Activated naive CD8-positive, alpha-beta T cell treated with anti-CD3 and anti-CD28 coated beads, Interleukin-2, amount 50 U/mL, for 24 hours (primary cell): ENCODE data around the gene LRRIQ4.

Experiments used
- ATAC-seq: fragments of 150-1000 bp; cut with Tn5 transposase; one replicate; pipeline ENCODE4 v1.10.0; 2021
- DNase-seq: peaks from one replicate; pipeline ENCODE4 v3.0.0; 2021
- H3K27ac Mint-ChIP-seq: one replicate; pipeline ENCODE4 v1.8.0; 2021; ENCODE audit warnings: mild to moderate bottlenecking, mixed read lengths
- H3K27me3 Mint-ChIP-seq: one replicate; pipeline ENCODE4 v1.8.0; 2021; ENCODE audit warnings: mixed read lengths
- H3K36me3 Mint-ChIP-seq: one replicate; pipeline ENCODE4 v1.8.0; 2021; ENCODE audit warnings: low read depth, mixed read lengths
- H3K4me1 Mint-ChIP-seq: one replicate; pipeline ENCODE4 v1.8.0; 2021; ENCODE audit warnings: mixed read lengths
- H3K4me3 Mint-ChIP-seq: one replicate; pipeline ENCODE4 v1.8.0; 2021; ENCODE audit warnings: mild to moderate bottlenecking, moderate library complexity, mixed read lengths
- H3K9me3 Mint-ChIP-seq: one replicate; pipeline ENCODE4 v1.8.0; 2021; ENCODE audit warnings: mixed read lengths

Gene LRRIQ4

GRCh38 chr3:169861871-169862270 lies 49.2 kb downstream of the LRRIQ4 start:
- no peaks in the 10 kb centered on the region for H3K36me3 Mint-ChIP-seq
- H3K27me3 Mint-ChIP-seq: peaks cover 4% of the 10 kb centered on the region
- no peak for DNase-seq
- no peak overlapping the region for H3K27ac Mint-ChIP-seq
- no peak overlapping the region for H3K4me3 Mint-ChIP-seq
- H3K4me1 Mint-ChIP-seq: peaks cover 31% of the 10 kb centered on the region
- H3K9me3 Mint-ChIP-seq: no peaks in the 10 kb centered on the region
- no peak for ATAC-seq

- Mint-ChIP-seq H3K27ac (no peak overlapping the region), H3K36me3 (no peaks in the 10 kb centered on the region), H3K27me3 (peaks cover 4% of the 10 kb centered on the region), H3K9me3 (no peaks in the 10 kb centered on the region), H3K4me3 (no peak overlapping the region), H3K4me1 (peaks cover 31% of the 10 kb centered on the region)
- peak; percentile 65 for ATAC-seq
- DNase-seq: peak; percentile 66
Measured at GRCh38 chr3:169863458-169863899, 50.8 kb downstream of the LRRIQ4 start.

GRCh38 chr3:169864270-169864669 lies 51.6 kb downstream of the LRRIQ4 start:
- Mint-ChIP-seq H3K4me1 (peaks cover 31% of the 10 kb centered on the region), H3K9me3 (no peaks in the 10 kb centered on the region), H3K36me3 (no peaks in the 10 kb centered on the region), H3K27me3 (peaks cover 4% of the 10 kb centered on the region), H3K4me3 (no peak overlapping the region), H3K27ac (no peak overlapping the region)
- DNase-seq (no peak), ATAC-seq (no peak)

- ATAC-seq: peak; percentile 91
- H3K4me3 Mint-ChIP-seq: no peak overlapping the region
Measured at GRCh38 chr3:169865176-169865767, 52.6 kb downstream of the LRRIQ4 start.

GRCh38 chr3:169867584-169868210 lies 55.0 kb downstream of the LRRIQ4 start:
- H3K9me3 Mint-ChIP-seq: no peaks in the 10 kb centered on the region

More at GRCh38 chr3:169865176-169865767, 52.6 kb downstream of the LRRIQ4 start:
- Mint-ChIP-seq H3K9me3 (no peaks in the 10 kb centered on the region), H3K27me3 (peaks cover 4% of the 10 kb centered on the region), H3K36me3 (no peaks in the 10 kb centered on the region), H3K27ac (no peak overlapping the region), H3K4me1 (peaks cover 33% of the 10 kb centered on the region)
- DNase-seq: peak; percentile 16

GRCh38 chr3:169868369-169868768 lies 55.7 kb downstream of the LRRIQ4 start:
- peaks cover 42% of the 10 kb centered on the region for H3K4me1 Mint-ChIP-seq
- peaks cover 4% of the 10 kb centered on the region for H3K27me3 Mint-ChIP-seq
- DNase-seq (no peak), ATAC-seq (no peak)
- H3K27ac Mint-ChIP-seq: no peak overlapping the region
- no peaks in the 10 kb centered on the region for H3K36me3 Mint-ChIP-seq
- no peak overlapping the region for H3K4me3 Mint-ChIP-seq
- H3K9me3 Mint-ChIP-seq: no peaks in the 10 kb centered on the region

More at GRCh38 chr3:169867584-169868210, 55.0 kb downstream of the LRRIQ4 start:
- no peak for DNase-seq
- Mint-ChIP-seq H3K4me1 (peaks cover 45% of the 10 kb centered on the region), H3K4me3 (no peak overlapping the region), H3K36me3 (no peaks in the 10 kb centered on the region), H3K27me3 (peaks cover 4% of the 10 kb centered on the region), H3K27ac (no peak overlapping the region)
- ATAC-seq: no peak

- DNase-seq (no peak), ATAC-seq (no peak)
- Mint-ChIP-seq H3K27me3 (peaks cover 4% of the 10 kb centered on the region), H3K36me3 (no peaks in the 10 kb centered on the region), H3K4me3 (no peak within 1 kb of the TSS), H3K9me3 (no peaks in the 10 kb centered on the region), H3K4me1 (peaks cover 29% of the 10 kb centered on the region), H3K27ac (no peak within 1 kb of the TSS)
Measured at GRCh38 chr3:169869484-169870220, 57.0 kb downstream of the LRRIQ4 start, which contains the start of gene LRRC31. LRRC31 (minus strand) TSS chr3:169869935; CDS start chr3:169869807, 128 bp downstream.

GRCh38 chr3:169871129-169871886 lies 58.6 kb downstream of the LRRIQ4 start:
- ATAC-seq: peak; percentile 36
- no peaks in the 10 kb centered on the region for H3K27me3 Mint-ChIP-seq
- H3K4me3 Mint-ChIP-seq: no peak overlapping the region
- H3K27ac Mint-ChIP-seq: no peak overlapping the region
- H3K36me3 Mint-ChIP-seq: no peaks in the 10 kb centered on the region
- no peak for DNase-seq
- H3K4me1 Mint-ChIP-seq: peaks cover 14% of the 10 kb centered on the region
- H3K9me3 Mint-ChIP-seq: no peaks in the 10 kb centered on the region

GRCh38 chr3:169879013-169879557 lies 66.4 kb downstream of the LRRIQ4 start:
- H3K36me3 Mint-ChIP-seq: no peaks in the 10 kb centered on the region

GRCh38 chr3:169879845-169880575 lies 67.3 kb downstream of the LRRIQ4 start:
- H3K36me3 Mint-ChIP-seq: no peaks in the 10 kb centered on the region

More at GRCh38 chr3:169879013-169879557, 66.4 kb downstream of the LRRIQ4 start:
- no peak for ATAC-seq
- no peak overlapping the region for H3K27ac Mint-ChIP-seq
- DNase-seq: no peak
- no peaks in the 10 kb centered on the region for H3K27me3 Mint-ChIP-seq
- H3K4me1 Mint-ChIP-seq: peaks cover 2% of the 10 kb centered on the region
- no peak overlapping the region for H3K4me3 Mint-ChIP-seq
- H3K9me3 Mint-ChIP-seq: no peaks in the 10 kb centered on the region

GRCh38 chr3:169880576-169881250 lies 68.0 kb downstream of the LRRIQ4 start:
- no peak for ATAC-seq
- DNase-seq: no peak
- H3K27me3 Mint-ChIP-seq: no peaks in the 10 kb centered on the region
- no peak overlapping the region for H3K27ac Mint-ChIP-seq
- H3K9me3 Mint-ChIP-seq: no peaks in the 10 kb centered on the region
- peaks cover 2% of the 10 kb centered on the region for H3K4me1 Mint-ChIP-seq
- no peaks in the 10 kb centered on the region for H3K36me3 Mint-ChIP-seq
- H3K4me3 Mint-ChIP-seq: no peak overlapping the region

More at GRCh38 chr3:169879845-169880575, 67.3 kb downstream of the LRRIQ4 start:
- Mint-ChIP-seq H3K4me3 (no peak overlapping the region), H3K9me3 (no peaks in the 10 kb centered on the region), H3K4me1 (peaks cover 2% of the 10 kb centered on the region), H3K27ac (no peak overlapping the region), H3K27me3 (no peaks in the 10 kb centered on the region)
- ATAC-seq (peak; percentile 20), DNase-seq (no peak)

GRCh38 chr3:169886671-169887070 lies 74.0 kb downstream of the LRRIQ4 start:
- ATAC-seq (no peak), DNase-seq (no peak)
- Mint-ChIP-seq H3K4me1 (no peaks in the 10 kb centered on the region), H3K27ac (no peak overlapping the region), H3K9me3 (no peaks in the 10 kb centered on the region), H3K4me3 (no peak overlapping the region), H3K27me3 (no peaks in the 10 kb centered on the region), H3K36me3 (no peaks in the 10 kb centered on the region)
